ENCODE data around the gene OR6C3. TPM values are rescaled to one million over a fixed set of nuclear protein-coding genes. Genes with fewer than 3 reads are reported as not detected.
"Not testable (repeated sequence)": the region's sequence is repeated elsewhere in the genome, so short reads cannot be mapped to it uniquely, and the experiment has no call there.

The OR6C3 gene
- total RNA-seq, 1 donor from 2014 or later: not detected

GRCh38 chr12:55320201-55320600 lies 10.3 kb upstream of the OR6C3 start:
- no peak for TF ChIP-seq CTCF (IDR thresholded peaks at IDR 0.05; ENCODE audit: partially characterized antibody, unreplicated experiment)
- Mint-ChIP-seq H3K36me3 (ENCODE audit: unreplicated experiment) (no peaks in the 10 kb centered on the region), H3K4me3 (ENCODE audit: unreplicated experiment) (no peak overlapping the region)

GRCh38 chr12:55325801-55326200 lies 4.7 kb upstream of the OR6C3 start:
- H3K27ac Mint-ChIP-seq (ENCODE audit: unreplicated experiment); H3K4me1 Mint-ChIP-seq (ENCODE audit: low read depth, unreplicated experiment); H3K36me3 Mint-ChIP-seq (ENCODE audit: unreplicated experiment); DNase-seq; H3K4me3 Mint-ChIP-seq (ENCODE audit: unreplicated experiment); H3K9me3 Mint-ChIP-seq (ENCODE audit: unreplicated experiment); H3K27me3 Mint-ChIP-seq (ENCODE audit: unreplicated experiment): not testable (repeated sequence)

More at GRCh38 chr12:55320201-55320600, 10.3 kb upstream of the OR6C3 start:
- Mint-ChIP-seq H3K27ac (ENCODE audit: unreplicated experiment) (no peak overlapping the region), H3K9me3 (ENCODE audit: unreplicated experiment) (no peaks in the 10 kb centered on the region), H3K4me1 (ENCODE audit: low read depth, unreplicated experiment) (peaks cover 2% of the 10 kb centered on the region), H3K27me3 (ENCODE audit: unreplicated experiment) (no peaks in the 10 kb centered on the region)
- DNase-seq: no peak

- Mint-ChIP-seq H3K4me3 (ENCODE audit: unreplicated experiment) (no peak overlapping the region), H3K9me3 (ENCODE audit: unreplicated experiment) (no peaks in the 10 kb centered on the region), H3K36me3 (ENCODE audit: unreplicated experiment) (no peaks in the 10 kb centered on the region), H3K27me3 (ENCODE audit: unreplicated experiment) (no peaks in the 10 kb centered on the region), H3K27ac (ENCODE audit: unreplicated experiment) (no peak overlapping the region), H3K4me1 (ENCODE audit: low read depth, unreplicated experiment) (peaks cover 10% of the 10 kb centered on the region)
- no peak for TF ChIP-seq CTCF (IDR thresholded peaks at IDR 0.05; ENCODE audit: partially characterized antibody, unreplicated experiment)
- DNase-seq: no peak
Measured at GRCh38 chr12:55336002-55336401, 5.5 kb downstream of the OR6C3 start.

GRCh38 chr12:55355338-55355737 lies 24.8 kb downstream of the OR6C3 start:
- H3K9me3 Mint-ChIP-seq (ENCODE audit: unreplicated experiment); DNase-seq; H3K4me1 Mint-ChIP-seq (ENCODE audit: low read depth, unreplicated experiment); H3K27ac Mint-ChIP-seq (ENCODE audit: unreplicated experiment); H3K4me3 Mint-ChIP-seq (ENCODE audit: unreplicated experiment); H3K36me3 Mint-ChIP-seq (ENCODE audit: unreplicated experiment); H3K27me3 Mint-ChIP-seq (ENCODE audit: unreplicated experiment): not testable (repeated sequence)

GRCh38 chr12:55362675-55363074 lies 32.1 kb downstream of the OR6C3 start, which contains the start of gene OR6C75:
OR6C75 (plus strand) TSS chr12:55362975; CDS start chr12:55365111, 2,136 bp downstream.
- Mint-ChIP-seq H3K27ac (ENCODE audit: unreplicated experiment) (no peak within 1 kb of the TSS), H3K4me3 (ENCODE audit: unreplicated experiment) (no peak within 1 kb of the TSS), H3K27me3 (ENCODE audit: unreplicated experiment) (no peaks in the 10 kb centered on the region), H3K4me1 (ENCODE audit: low read depth, unreplicated experiment) (no peaks in the 10 kb centered on the region), H3K36me3 (ENCODE audit: unreplicated experiment) (no peaks in the 10 kb centered on the region), H3K9me3 (ENCODE audit: unreplicated experiment) (peaks cover 3% of the 10 kb centered on the region)
- no peak for TF ChIP-seq CTCF (IDR thresholded peaks at IDR 0.05; ENCODE audit: partially characterized antibody, unreplicated experiment)
- DNase-seq: no peak

GRCh38 chr12:55365086-55365485 lies 34.5 kb downstream of the OR6C3 start:
- Mint-ChIP-seq H3K27ac (ENCODE audit: unreplicated experiment) (no peak overlapping the region), H3K27me3 (ENCODE audit: unreplicated experiment) (no peaks in the 10 kb centered on the region), H3K9me3 (ENCODE audit: unreplicated experiment) (no peaks in the 10 kb centered on the region), H3K4me1 (ENCODE audit: low read depth, unreplicated experiment) (no peaks in the 10 kb centered on the region), H3K4me3 (ENCODE audit: unreplicated experiment) (no peak overlapping the region), H3K36me3 (ENCODE audit: unreplicated experiment) (no peaks in the 10 kb centered on the region)
- TF ChIP-seq CTCF (IDR thresholded peaks at IDR 0.05; ENCODE audit: partially characterized antibody, unreplicated experiment): no peak
- DNase-seq: no peak
